HT-29 (cell line): ENCODE data around the gene SCGB3A2. TPM values are rescaled to one million over a fixed set of nuclear protein-coding genes. Genes with fewer than 3 reads are reported as not detected.
"Not testable (repeated sequence)": the region's sequence is repeated elsewhere in the genome, so short reads cannot be mapped to it uniquely, and the experiment has no call there.

Experiments used
- DNase-seq: peaks from one replicate; pipeline ENCODE4 v3.0.0-alpha.2; 2015; ENCODE audit warnings: low spot score
- total RNA-seq: library from RNA; depleted of rRNA; stranded (reverse); fragments of >200 nt; shearing (Covaris generic); gene quantifications from 2 replicates; pipeline ENCODE4 v1.2.3, GENCODE V29; 2014

Gene SCGB3A2
- total RNA-seq, 1 experiment from 2014 or later: not detected

- DNase-seq: no peak
Observed at GRCh38 chr5:147863454-147864158, 14.9 kb upstream of the SCGB3A2 start.

- no peak for DNase-seq
Observed at GRCh38 chr5:147869112-147869511, 9.4 kb upstream of the SCGB3A2 start.

DNA sequence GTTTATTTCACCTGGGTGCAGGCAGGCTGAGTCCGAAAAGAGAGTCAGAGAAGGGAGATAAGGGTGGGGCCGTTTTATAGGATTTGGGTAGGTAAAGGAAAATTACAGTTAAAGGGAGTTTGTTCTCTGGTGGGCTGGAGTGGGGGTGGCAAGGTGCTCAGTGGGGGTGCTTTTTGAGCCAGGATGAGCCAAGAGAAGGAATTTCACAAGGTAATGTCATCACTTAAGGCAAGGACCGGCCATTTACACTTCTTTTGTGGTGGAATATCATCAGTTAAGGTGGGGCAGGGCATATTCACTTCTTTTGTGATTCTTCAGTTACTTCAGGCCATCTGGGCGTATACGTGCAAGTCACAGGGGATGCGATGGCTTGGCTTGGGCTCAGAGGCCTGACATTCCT, 8.6 kb upstream of the SCGB3A2 start:
- DNase-seq: not testable (repeated sequence)

DNA sequence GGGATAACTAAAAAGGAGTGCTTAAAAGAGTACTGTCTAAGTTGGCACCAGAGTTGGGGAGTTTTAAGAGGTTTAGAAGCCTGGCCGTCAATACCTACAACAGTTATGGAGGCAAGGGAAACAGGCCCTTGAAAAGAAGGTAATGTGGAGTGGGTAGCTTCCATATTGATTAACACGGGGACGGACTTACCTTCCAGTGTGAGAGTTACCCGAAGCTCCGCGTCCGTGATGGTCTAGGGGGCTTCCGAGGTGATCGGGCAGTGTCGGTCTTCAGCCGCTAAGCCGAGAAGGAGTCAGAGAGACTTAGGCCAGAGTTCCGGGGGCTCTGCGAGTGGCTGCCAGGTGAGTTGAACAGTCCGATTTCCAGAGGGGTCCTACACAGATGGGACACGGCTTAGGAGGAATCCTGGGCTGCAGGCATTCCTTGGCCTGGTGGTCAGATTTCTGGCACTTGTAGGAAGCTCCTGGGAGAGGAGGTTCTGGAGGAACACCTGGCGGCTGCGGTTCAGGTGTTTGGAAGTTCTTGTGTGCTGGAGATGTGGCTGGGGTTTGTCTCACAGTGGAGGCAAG, 6.4 kb upstream of the SCGB3A2 start:
- DNase-seq: not testable (repeated sequence)

- DNase-seq: not testable (repeated sequence)
Observed at GRCh38 chr5:147872744-147873435, 5.6 kb upstream of the SCGB3A2 start.

DNA sequence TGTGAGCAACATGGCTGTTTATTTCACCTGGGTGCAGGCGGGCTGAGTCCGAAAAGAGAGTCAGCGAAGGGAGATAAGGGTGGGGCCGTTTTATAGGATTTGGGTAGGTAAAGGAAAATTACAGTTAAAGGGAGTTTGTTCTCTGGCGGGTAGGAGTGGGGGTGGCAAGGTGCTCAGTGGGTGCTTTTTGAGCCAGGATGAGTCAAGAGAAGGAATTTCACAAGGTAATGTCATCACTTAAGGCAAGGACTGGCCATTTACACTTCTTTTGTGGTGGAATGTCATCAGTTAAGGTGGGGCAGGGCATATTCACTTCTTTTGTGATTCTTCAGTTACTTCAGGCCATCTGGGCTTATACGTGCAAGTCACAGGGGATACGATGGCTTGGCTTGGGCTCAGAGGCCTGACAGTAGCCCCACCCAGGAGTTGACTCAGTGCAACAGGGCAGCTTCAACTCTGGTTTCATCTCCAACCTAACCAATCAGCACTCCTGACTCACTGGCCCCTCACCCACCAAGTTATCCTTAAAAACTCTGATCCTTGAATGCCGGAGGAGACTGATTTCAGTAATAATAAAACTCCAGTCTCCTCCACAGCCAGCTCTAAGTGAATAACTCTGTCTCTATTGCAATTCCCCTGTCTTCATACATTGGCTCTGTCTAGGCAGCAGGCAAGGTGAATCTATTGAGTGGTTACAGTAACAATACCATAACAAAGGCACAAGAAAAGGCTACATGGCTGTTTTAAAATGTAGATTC, 4.2 kb upstream of the SCGB3A2 start:
- DNase-seq: not testable (repeated sequence)

GRCh38 chr5:147874910-147875367, 3.6 kb upstream of the SCGB3A2 start:
- no peak for DNase-seq

GRCh38 chr5:147876141-147876540, 2.4 kb upstream of the SCGB3A2 start:
- DNase-seq: no peak

DNA sequence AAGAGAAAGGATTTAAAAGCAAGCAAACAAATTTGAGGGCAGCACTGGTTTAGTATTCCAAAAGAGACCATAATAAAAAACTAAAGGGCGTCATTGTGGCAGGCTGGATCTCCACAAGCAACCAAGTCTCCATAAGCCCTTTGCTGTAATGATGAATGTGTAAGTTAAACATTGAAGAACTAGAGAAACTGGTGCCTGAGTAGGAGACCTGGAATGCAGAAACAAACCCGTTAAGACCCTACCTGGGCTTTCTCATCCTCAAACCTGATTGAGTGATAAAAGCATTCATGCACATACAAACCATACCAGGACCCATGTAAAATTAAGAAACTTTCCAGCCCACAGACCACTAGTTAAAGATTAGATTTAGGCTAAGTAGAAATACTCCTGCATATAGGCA, 1.9 kb upstream of the SCGB3A2 start:
- DNase-seq: no peak

GRCh38 chr5:147879784-147880183, 1.3 kb downstream of the SCGB3A2 start:
- no peak for DNase-seq

DNA sequence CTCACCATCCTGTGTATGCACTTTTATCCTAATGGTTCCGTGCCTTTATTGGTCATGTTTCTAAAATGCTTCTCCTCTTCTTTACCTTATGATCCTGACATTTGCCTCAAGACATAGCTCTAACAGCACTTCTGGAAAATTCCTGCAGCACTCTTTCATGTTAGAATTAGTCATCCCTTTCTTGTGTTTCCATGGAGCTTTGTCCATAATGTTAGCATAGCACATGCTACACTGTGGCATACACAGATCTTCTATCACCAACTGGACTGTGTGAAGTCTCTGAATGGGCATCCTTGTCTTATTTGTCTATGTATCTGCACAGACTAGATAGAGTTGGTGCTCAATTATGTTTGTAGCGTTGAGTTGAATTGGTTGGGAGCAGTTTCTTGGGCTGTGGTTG, 2.0 kb downstream of the SCGB3A2 start:
- DNase-seq: no peak

DNA sequence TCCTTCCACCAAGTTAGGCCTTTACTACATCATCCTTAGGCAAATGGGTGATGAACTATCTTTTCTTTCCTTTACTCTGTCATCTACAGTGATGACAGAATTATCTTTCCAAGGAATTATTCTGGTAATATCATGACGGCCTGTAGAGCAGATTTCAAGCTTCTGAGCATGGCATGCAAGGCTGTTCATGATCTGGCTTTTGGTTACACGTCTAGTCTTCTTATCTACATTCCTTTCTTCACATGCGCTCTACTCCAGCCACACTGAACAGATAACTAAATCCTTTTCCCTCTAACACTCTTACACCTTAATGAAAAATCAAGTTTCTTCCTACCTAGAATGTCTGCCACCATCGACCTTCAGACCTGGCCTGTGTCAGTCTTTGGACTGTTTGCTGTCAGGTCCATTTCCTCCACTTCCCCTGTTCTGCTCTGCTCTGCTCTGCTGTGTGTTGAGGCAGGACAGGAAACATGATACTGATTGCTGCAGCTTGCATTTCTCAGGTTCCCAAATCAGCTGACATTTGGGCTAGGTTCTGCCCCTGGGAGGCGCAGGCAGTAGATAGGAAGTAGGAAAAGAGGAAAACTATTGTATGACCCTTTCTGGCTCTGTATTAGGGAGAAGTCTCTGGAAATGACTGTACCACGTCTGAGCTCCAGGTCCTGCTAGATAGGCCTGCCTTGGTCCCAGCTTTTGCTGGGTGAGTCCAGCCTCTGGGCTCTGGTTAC, 4.2 kb downstream of the SCGB3A2 start:
- no peak for DNase-seq

DNA sequence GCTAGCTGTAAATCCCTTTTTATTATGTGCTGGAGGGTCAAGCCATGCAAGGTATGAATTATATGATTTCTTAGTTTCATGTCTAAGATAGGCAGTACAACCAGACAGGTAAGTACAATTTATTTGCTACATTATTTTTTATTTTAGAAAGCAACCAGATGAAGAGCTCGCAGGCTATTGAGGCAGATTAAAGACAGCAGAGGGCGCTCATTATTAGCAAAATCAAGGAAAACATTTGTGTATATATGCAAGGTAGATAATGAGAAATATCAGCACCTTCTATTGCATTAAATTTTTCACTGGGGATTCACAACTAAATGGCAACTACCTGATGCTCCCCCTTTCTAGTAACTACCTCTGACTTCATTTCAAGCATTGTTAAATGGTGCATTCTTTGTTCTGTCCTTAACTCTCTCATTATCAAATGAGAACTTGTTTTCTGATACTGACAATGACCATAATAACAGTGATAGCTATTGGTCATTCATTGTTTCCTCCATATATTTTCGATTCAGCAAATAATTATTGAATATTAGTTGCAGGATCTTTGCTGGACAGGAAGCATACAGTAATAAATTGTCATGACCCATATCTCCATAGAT, 8.6 kb downstream of the SCGB3A2 start:
- peak; percentile 68 for DNase-seq

GRCh38 chr5:147887930-147888329, 9.4 kb downstream of the SCGB3A2 start:
- no peak for DNase-seq

- DNase-seq: peak; percentile 83
Observed at GRCh38 chr5:147892696-147893296, 14.3 kb downstream of the SCGB3A2 start.

GRCh38 chr5:147893820-147894219, 15.3 kb downstream of the SCGB3A2 start:
- no peak for DNase-seq

DNA sequence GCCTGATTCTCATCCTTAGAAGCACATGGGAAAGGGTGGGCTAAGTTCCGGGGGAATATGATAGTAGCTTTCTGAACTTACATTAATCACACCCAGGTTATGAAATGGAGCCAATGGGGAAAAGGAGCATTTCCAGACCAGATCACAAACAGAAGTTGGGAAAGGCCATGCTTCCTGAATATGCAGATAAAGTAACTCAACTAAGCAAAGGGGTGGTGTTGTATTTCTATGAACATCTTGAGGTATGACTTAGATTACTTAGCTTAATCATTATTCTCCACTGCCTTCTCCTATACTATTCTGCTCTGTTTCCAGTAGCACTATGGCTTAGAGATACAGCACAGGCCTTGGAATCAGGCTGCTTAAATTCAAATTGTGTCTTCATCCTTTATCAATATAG, 17.4 kb downstream of the SCGB3A2 start:
- DNase-seq: no peak

DNA sequence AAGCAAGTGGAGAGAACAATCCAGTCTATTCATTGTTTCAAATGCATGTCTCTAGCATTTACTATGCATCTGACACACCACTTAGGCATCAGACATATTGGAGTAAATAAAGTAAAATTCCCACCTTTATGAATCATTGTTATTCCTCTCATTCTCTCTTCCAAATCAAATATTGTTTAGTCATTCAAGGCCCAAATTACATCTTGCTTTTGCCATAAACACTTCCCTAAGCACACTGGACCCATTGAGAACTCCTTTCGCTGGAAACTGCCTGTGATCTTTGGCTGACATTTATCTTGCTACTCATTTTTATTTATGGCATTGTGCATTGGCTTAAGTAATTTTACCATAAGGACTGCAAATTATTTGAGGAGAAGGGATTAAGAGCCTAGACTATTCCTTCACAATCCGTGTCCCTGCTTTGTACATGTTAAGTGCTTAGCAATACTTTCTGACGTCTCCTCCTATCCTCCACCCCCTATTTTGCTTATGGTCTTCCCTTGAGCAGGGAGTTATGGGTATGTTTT, 20.4 kb downstream of the SCGB3A2 start:
- DNase-seq: peak; percentile 29

- no peak for DNase-seq
Observed at GRCh38 chr5:147901599-147902039, 23.1 kb downstream of the SCGB3A2 start.

- no peak for DNase-seq
Observed at GRCh38 chr5:147902609-147903115, 24.2 kb downstream of the SCGB3A2 start.
